Smooth muscle cell (in vitro differentiated cells): ENCODE measurements around the gene CDK6. TPM values are rescaled to one million over a fixed set of nuclear protein-coding genes. Genes with fewer than 3 reads are reported as not detected.
"Not testable (repeated sequence)": the region's sequence is repeated elsewhere in the genome, so short reads cannot be mapped to it uniquely, and the experiment has no call there.

Source experiments
- DNase-seq: peaks from one replicate; lab custom pipeline; 2025; ENCODE audit not compliant: unreplicated experiment; lab: John Stamatoyannopoulos, UW
- H2AFZ ChIP-seq: fragments of 200-600 bp; sonication (generic); 2 replicates; pipeline ENCODE4 v1.6.0; 2016; ENCODE audit warnings: antibody characterized with exemption, low read depth, mild to moderate bottlenecking
- H3F3A ChIP-seq: fragments of 200-600 bp; sonication (generic); 2 replicates; pipeline ENCODE4 v1.6.0; 2017; ENCODE audit warnings: antibody characterized with exemption, low read depth
- H3K27ac ChIP-seq: fragments of 200-600 bp; sonication (generic); 2 replicates; pipeline ENCODE4 v1.5.1; 2016; ENCODE audit warnings: low read depth, mild to moderate bottlenecking
- H3K27me3 ChIP-seq: fragments of 200-600 bp; sonication (generic); 2 replicates; pipeline ENCODE4 v1.6.1; 2016; ENCODE audit warnings: low read depth, mild to moderate bottlenecking
- H3K36me3 ChIP-seq: fragments of 200-600 bp; sonication (generic); 2 replicates; pipeline ENCODE4 v1.5.1; 2016; ENCODE audit warnings: low read depth
- H3K4me1 ChIP-seq: fragments of 200-600 bp; sonication (generic); 2 replicates; pipeline ENCODE4 v1.5.1; 2016; ENCODE audit warnings: low read depth
- H3K4me2 ChIP-seq: fragments of 200-600 bp; sonication (generic); 2 replicates; pipeline ENCODE4 v1.6.0; 2016; ENCODE audit warnings: mild to moderate bottlenecking
- H3K4me3 ChIP-seq: fragments of 200-600 bp; sonication (generic); 2 replicates; pipeline ENCODE4 v1.5.1; 2016; ENCODE audit warnings: mild to moderate bottlenecking
- H3K79me2 ChIP-seq: fragments of 200-600 bp; sonication (generic); 2 replicates; pipeline ENCODE4 v1.6.0; 2016; ENCODE audit warnings: low read depth, mild to moderate bottlenecking
- H3K9ac ChIP-seq: fragments of 200-600 bp; sonication (generic); 2 replicates; pipeline ENCODE4 v1.6.0; 2016; ENCODE audit warnings: low read depth
- H3K9me3 ChIP-seq: fragments of 200-600 bp; sonication (generic); replicated peaks from 2 replicates; pipeline ENCODE4 v1.5.1; 2016; ENCODE audit warnings: low read depth
- H4K20me1 ChIP-seq: fragments of 200-600 bp; sonication (generic); 2 replicates; pipeline ENCODE4 v1.6.0; 2016; ENCODE audit warnings: low read depth
- WGBS: methylation state at CpG from one replicate; pipeline ENCODE4 v1.1.7; 2016; ENCODE audit warnings: low lambda C conversion rate; 5-methylcytosine and 5-hydroxymethylcytosine counted together
- polyA plus RNA-seq: library from polyadenylated mRNA; unstranded; fragments of >200 nt; fragmentation: Nextera tagmentation; extraction: Ambion mirVana; gene quantifications from 2 replicates; pipeline ENCODE4 v1.2.1, GENCODE V29; 2016
- total RNA-seq: library from RNA; depleted of rRNA; stranded (reverse); fragments of >200 nt; gene quantifications from 2 replicates; pipeline ENCODE4 v1.2.3, GENCODE V29; 2014
- TF ChIP-seq, protein P1 (sequence below): fragments of 200-600 bp; sonication (generic); IDR thresholded peaks from 2 replicates; pipeline ENCODE4 v1.5.1; 2017; ENCODE audit warnings: borderline replicate concordance, mild to moderate bottlenecking, antibody characterized with exemption; ENCODE audit not compliant: insufficient read depth, poor library complexity, severe bottlenecking

CDK6 gene
- total and polyA plus RNA-seq, 2 experiments from 2014 or later: 34.2 to 99.2 TPM

DNA sequence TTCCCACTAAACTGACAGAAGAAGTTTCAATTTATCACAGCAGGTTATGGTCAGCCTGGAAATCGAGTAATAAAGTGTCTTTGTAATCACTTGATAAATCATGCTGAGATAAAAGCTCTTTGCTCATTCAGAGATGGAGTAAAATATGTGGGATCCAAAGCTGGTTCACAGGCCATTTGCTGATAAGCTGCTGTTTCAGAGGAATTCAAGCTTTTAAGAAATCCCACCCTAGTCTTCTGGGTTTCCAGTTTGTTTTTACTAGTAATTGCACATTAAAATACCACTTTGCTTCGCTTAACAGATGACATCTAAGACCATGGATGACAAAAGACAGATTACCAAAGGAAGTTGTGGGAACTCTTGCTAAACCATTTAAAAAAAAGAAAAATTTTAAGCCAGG, 37.4 kb upstream of the CDK6 start:
- TF ChIP-seq, protein P1, sequence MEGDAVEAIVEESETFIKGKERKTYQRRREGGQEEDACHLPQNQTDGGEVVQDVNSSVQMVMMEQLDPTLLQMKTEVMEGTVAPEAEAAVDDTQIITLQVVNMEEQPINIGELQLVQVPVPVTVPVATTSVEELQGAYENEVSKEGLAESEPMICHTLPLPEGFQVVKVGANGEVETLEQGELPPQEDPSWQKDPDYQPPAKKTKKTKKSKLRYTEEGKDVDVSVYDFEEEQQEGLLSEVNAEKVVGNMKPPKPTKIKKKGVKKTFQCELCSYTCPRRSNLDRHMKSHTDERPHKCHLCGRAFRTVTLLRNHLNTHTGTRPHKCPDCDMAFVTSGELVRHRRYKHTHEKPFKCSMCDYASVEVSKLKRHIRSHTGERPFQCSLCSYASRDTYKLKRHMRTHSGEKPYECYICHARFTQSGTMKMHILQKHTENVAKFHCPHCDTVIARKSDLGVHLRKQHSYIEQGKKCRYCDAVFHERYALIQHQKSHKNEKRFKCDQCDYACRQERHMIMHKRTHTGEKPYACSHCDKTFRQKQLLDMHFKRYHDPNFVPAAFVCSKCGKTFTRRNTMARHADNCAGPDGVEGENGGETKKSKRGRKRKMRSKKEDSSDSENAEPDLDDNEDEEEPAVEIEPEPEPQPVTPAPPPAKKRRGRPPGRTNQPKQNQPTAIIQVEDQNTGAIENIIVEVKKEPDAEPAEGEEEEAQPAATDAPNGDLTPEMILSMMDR: no peak
- peaks cover 11% of the 10 kb centered on the region for H3K4me1 ChIP-seq
- no peak for DNase-seq
- no peak overlapping the region for H2AFZ ChIP-seq
- no peaks in the 10 kb centered on the region for H3K27me3 ChIP-seq
- H3K4me3 ChIP-seq: no peak overlapping the region
- H3K27ac ChIP-seq: peak overlapping the region; percentile 73
- no peak overlapping the region for H3K9ac ChIP-seq
- peaks cover 28% of the 10 kb centered on the region for H3F3A ChIP-seq
- no peaks in the 10 kb centered on the region for H4K20me1 ChIP-seq
- no peaks in the 10 kb centered on the region for H3K9me3 ChIP-seq
- H3K4me2 ChIP-seq: peak overlapping the region; percentile 63
- no peaks in the 10 kb centered on the region for H3K36me3 ChIP-seq
- no peaks in the 10 kb centered on the region for H3K79me2 ChIP-seq
- whole genome bisulfite sequencing: 2% methylated on average over 2 of the region's 2 CpGs

DNA sequence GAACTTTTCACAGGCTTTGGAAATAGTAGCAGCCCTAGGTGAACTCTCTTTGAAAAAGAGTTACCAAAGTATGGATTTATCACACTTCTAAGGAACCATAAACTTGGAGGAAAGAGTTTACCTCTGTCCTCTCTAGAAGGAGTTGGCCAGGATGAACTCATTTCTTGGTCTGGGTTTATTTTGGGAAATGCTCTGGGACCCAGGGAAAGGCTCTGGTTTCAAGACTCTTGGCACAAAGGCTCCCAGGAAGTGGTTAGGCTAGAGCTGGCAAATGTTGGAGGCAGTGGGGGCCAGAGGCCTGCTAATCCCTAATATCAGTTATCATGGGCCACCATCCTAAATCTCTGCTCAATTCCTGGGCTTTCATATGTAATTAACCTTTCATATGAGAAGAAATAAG, 36.3 kb upstream of the CDK6 start:
- Histone ChIP-seq H3K9me3 (no peaks in the 10 kb centered on the region), H3K4me1 (peaks cover 11% of the 10 kb centered on the region), H3K9ac (no peak overlapping the region), H3K4me2 (peak overlapping the region; percentile 63), H3K4me3 (no peak overlapping the region), H2AFZ (no peak overlapping the region), H3K27ac (peak overlapping the region; percentile 73), H3K36me3 (no peaks in the 10 kb centered on the region), H3K27me3 (no peaks in the 10 kb centered on the region), H3F3A (peaks cover 28% of the 10 kb centered on the region), H3K79me2 (no peaks in the 10 kb centered on the region), H4K20me1 (no peaks in the 10 kb centered on the region)
- TF ChIP-seq, protein P1: no peak
- no peak for DNase-seq

DNA sequence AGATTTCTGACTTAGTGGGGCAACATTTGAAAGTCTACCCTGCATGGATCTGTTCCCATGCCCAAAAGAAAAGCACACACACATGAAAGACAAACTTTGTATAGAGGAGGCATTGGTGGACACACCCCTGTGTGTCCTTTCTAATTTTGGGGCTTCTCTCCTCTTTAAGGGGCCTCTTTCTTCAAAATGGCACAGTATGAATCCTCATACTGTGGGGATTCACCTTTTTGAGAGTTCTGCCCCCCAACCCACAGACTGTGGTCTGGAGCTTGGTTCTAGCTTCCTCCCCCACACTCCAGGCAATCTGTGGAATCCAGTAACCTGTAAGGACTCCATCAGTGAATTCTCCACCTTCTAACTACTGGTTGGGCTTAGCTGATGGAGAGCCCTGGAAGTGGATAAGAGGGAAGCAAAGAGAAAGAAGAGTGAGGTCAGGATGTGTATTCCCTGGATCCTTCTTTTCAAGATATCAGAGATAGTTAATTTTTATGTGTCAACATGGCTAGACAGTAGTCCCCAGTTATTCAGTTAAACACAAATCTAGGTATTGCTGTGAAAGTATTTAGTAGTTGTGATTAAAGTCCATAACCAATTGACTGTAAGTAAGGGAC, 32.4 kb upstream of the CDK6 start:
- Histone ChIP-seq H3K4me1 (no peaks in the 10 kb centered on the region), H3K79me2 (no peaks in the 10 kb centered on the region), H3K4me2 (no peak overlapping the region), H3K27me3 (no peaks in the 10 kb centered on the region), H3K36me3 (no peaks in the 10 kb centered on the region), H3K9me3 (no peaks in the 10 kb centered on the region), H3K9ac (no peak overlapping the region), H4K20me1 (no peaks in the 10 kb centered on the region), H3F3A (peaks cover 11% of the 10 kb centered on the region), H2AFZ (no peak overlapping the region), H3K4me3 (no peak overlapping the region), H3K27ac (no peak overlapping the region)
- TF ChIP-seq, protein P1: no peak
- DNase-seq: no peak

DNA sequence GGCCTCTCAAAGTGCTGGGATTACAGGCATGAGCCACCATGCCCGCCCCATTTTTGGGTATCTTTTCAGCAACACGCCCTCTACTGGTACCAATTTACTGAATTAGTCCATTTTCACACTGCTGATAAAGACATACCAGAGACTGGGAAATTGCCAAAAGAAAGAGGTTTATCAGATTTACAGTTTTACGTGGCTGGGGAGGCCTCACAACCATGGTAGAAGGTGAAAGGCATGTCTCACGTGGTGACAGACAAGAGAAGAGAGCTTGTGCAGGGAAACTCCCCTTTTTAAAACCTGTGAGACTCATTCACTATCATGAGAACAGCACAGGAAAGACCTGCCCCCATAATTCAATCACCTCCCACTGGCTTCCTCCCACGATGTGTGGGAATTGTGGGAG, 27.8 kb upstream of the CDK6 start:
- H3F3A ChIP-seq, H3K9ac ChIP-seq, H4K20me1 ChIP-seq, H3K27me3 ChIP-seq, DNase-seq, H3K79me2 ChIP-seq, H3K4me3 ChIP-seq, H3K27ac ChIP-seq, H3K4me1 ChIP-seq, H3K9me3 ChIP-seq, H2AFZ ChIP-seq, H3K36me3 ChIP-seq, H3K4me2 ChIP-seq: not testable (repeated sequence)
- 47% methylated on average over 5 of the region's 5 CpGs for WGBS
